Smooth muscle cell (in vitro differentiated cells): ENCODE data around the gene KRR1. TPM values are rescaled to one million over a fixed set of nuclear protein-coding genes. Genes with fewer than 3 reads are reported as not detected.

ENCODE experiments used
- DNase-seq: peaks from one replicate; lab custom pipeline; 2025; ENCODE audit not compliant: unreplicated experiment; lab: John Stamatoyannopoulos, UW
- H2AFZ ChIP-seq: fragments of 200-600 bp; sonication (generic); 2 replicates; pipeline ENCODE4 v1.6.0; 2016; ENCODE audit warnings: antibody characterized with exemption, low read depth, mild to moderate bottlenecking
- H3F3A ChIP-seq: fragments of 200-600 bp; sonication (generic); 2 replicates; pipeline ENCODE4 v1.6.0; 2017; ENCODE audit warnings: antibody characterized with exemption, low read depth
- H3K27ac ChIP-seq: fragments of 200-600 bp; sonication (generic); 2 replicates; pipeline ENCODE4 v1.5.1; 2016; ENCODE audit warnings: low read depth, mild to moderate bottlenecking
- H3K27me3 ChIP-seq: fragments of 200-600 bp; sonication (generic); 2 replicates; pipeline ENCODE4 v1.6.1; 2016; ENCODE audit warnings: low read depth, mild to moderate bottlenecking
- H3K36me3 ChIP-seq: fragments of 200-600 bp; sonication (generic); 2 replicates; pipeline ENCODE4 v1.5.1; 2016; ENCODE audit warnings: low read depth
- H3K4me1 ChIP-seq: fragments of 200-600 bp; sonication (generic); 2 replicates; pipeline ENCODE4 v1.5.1; 2016; ENCODE audit warnings: low read depth
- H3K4me2 ChIP-seq: fragments of 200-600 bp; sonication (generic); 2 replicates; pipeline ENCODE4 v1.6.0; 2016; ENCODE audit warnings: mild to moderate bottlenecking
- H3K4me3 ChIP-seq: fragments of 200-600 bp; sonication (generic); 2 replicates; pipeline ENCODE4 v1.5.1; 2016; ENCODE audit warnings: mild to moderate bottlenecking
- H3K79me2 ChIP-seq: fragments of 200-600 bp; sonication (generic); 2 replicates; pipeline ENCODE4 v1.6.0; 2016; ENCODE audit warnings: low read depth, mild to moderate bottlenecking
- H3K9ac ChIP-seq: fragments of 200-600 bp; sonication (generic); 2 replicates; pipeline ENCODE4 v1.6.0; 2016; ENCODE audit warnings: low read depth
- H3K9me3 ChIP-seq: fragments of 200-600 bp; sonication (generic); replicated peaks from 2 replicates; pipeline ENCODE4 v1.5.1; 2016; ENCODE audit warnings: low read depth
- H4K20me1 ChIP-seq: fragments of 200-600 bp; sonication (generic); 2 replicates; pipeline ENCODE4 v1.6.0; 2016; ENCODE audit warnings: low read depth
- CTCF ChIP-seq: fragments of 200-600 bp; sonication (generic); IDR thresholded peaks from 2 replicates; pipeline ENCODE4 v1.5.1; 2017; ENCODE audit warnings: borderline replicate concordance, mild to moderate bottlenecking, antibody characterized with exemption; ENCODE audit not compliant: insufficient read depth, poor library complexity, severe bottlenecking
- WGBS: methylation state at CpG from one replicate; pipeline ENCODE4 v1.1.7; 2016; ENCODE audit warnings: low lambda C conversion rate; 5-methylcytosine and 5-hydroxymethylcytosine counted together
- polyA plus RNA-seq: library from polyadenylated mRNA; unstranded; fragments of >200 nt; fragmentation: Nextera tagmentation; extraction: Ambion mirVana; gene quantifications from 2 replicates; pipeline ENCODE4 v1.2.1, GENCODE V29; 2016
- total RNA-seq: library from RNA; depleted of rRNA; stranded (reverse); fragments of >200 nt; gene quantifications from 2 replicates; pipeline ENCODE4 v1.2.3, GENCODE V29; 2014

KRR1 gene
- total and polyA plus RNA-seq, 2 experiments from 2014 or later, result 26.2 to 48.9 TPM

DNA sequence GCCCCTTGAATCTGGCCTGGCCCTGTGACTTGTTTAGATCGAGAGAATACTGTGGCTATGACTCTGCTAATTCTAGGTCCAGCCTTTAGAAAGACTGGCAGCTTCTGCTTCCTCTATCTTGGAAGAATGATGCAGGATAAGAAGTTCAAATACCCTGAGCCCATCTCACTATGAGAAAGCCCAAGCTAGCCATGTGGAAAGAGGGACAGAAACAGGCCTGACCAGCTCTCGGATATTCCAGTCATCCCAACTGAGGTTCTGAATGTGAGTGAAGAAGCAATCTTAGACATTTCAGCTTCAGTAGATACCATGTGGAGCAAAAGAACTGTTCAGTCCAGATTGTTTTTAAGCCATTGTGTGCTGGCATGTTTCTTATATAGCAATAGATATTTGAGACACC, 17.3 kb upstream of the KRR1 start:
- Histone ChIP-seq H3K27ac (no peak overlapping the region), H3K4me3 (no peak overlapping the region), H3K4me2 (no peak overlapping the region), H3K27me3 (no peaks in the 10 kb centered on the region), H2AFZ (peak overlapping the region; percentile 1), H3F3A (no peaks in the 10 kb centered on the region), H3K9me3 (no peaks in the 10 kb centered on the region), H3K4me1 (no peaks in the 10 kb centered on the region), H4K20me1 (no peaks in the 10 kb centered on the region), H3K9ac (no peak overlapping the region), H3K79me2 (no peaks in the 10 kb centered on the region), H3K36me3 (no peaks in the 10 kb centered on the region)
- WGBS, result 64% methylated on average over 2 of the region's 2 CpGs
- DNase-seq, result no peak
- no peak for TF ChIP-seq CTCF

GRCh38 chr12:75528272-75528671, 16.9 kb upstream of the KRR1 start:
- H4K20me1 ChIP-seq, result no peaks in the 10 kb centered on the region
- no peaks in the 10 kb centered on the region for H3K27me3 ChIP-seq
- H3K9ac ChIP-seq, result no peak overlapping the region
- no peak overlapping the region for H3K4me3 ChIP-seq
- no peaks in the 10 kb centered on the region for H3K4me1 ChIP-seq
- no peak for TF ChIP-seq CTCF
- DNase-seq, result no peak
- H3K4me2 ChIP-seq, result no peak overlapping the region
- peak overlapping the region; percentile 1 for H2AFZ ChIP-seq
- H3K27ac ChIP-seq, result no peak overlapping the region
- H3F3A ChIP-seq, result no peaks in the 10 kb centered on the region
- no peaks in the 10 kb centered on the region for H3K36me3 ChIP-seq
- H3K79me2 ChIP-seq, result no peaks in the 10 kb centered on the region
- H3K9me3 ChIP-seq, result no peaks in the 10 kb centered on the region
- WGBS, result 51% methylated on average over 2 of the region's 2 CpGs

- Histone ChIP-seq H2AFZ (peak overlapping the region; percentile 66), H3K9me3 (no peaks in the 10 kb centered on the region)
- no peak for DNase-seq
Observed at GRCh38 chr12:75526655-75527511, 15.5 kb upstream of the KRR1 start.

More at GRCh38 chr12:75526655-75527511, 15.5 kb upstream of the KRR1 start:
- 21% methylated on average over 4 of the region's 4 CpGs for WGBS
- peak; percentile 83 for TF ChIP-seq CTCF
- no peaks in the 10 kb centered on the region for H3K4me1 ChIP-seq
- H4K20me1 ChIP-seq, result no peaks in the 10 kb centered on the region
- no peaks in the 10 kb centered on the region for H3K36me3 ChIP-seq
- H3K4me3 ChIP-seq, result no peak overlapping the region
- no peaks in the 10 kb centered on the region for H3K79me2 ChIP-seq
- no peak overlapping the region for H3K9ac ChIP-seq
- H3K27ac ChIP-seq, result no peak overlapping the region
- peak overlapping the region; percentile 11 for H3K4me2 ChIP-seq
- no peaks in the 10 kb centered on the region for H3F3A ChIP-seq
- no peaks in the 10 kb centered on the region for H3K27me3 ChIP-seq
